Measurements from ENCODE around the gene UGT1A9.

Gene UGT1A9

DNA sequence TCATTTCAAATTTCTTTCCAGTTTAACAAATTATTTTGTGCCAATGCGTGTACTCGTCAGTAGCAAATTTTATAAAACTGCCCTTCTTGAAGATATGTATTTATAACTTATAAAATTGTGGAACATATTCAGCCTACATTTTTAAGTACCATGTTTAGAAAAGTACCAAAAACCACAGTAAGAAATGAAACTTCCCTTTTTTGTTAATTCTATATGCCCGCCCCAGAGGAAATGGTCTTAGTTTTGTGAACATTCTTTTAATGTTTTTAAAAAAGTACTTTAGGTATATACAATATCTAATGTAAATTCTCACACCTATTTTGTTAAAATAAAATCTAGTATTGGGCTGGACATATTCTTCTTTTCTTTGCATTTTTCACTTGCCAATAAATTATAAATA lies 1.2 kb downstream of the UGT1A9 start:
- H3K18ac ChIP-seq (ENCODE audit: low read length): no peak overlapping the region
- no peaks in the 10 kb centered on the region for H3K9me3 ChIP-seq (ENCODE audit: insufficient read depth, low read depth, low read length)
- H3K9ac ChIP-seq (ENCODE audit: low read length): no peak overlapping the region
- no peaks in the 10 kb centered on the region for H3K4me1 ChIP-seq (ENCODE audit: control insufficient read depth in 1 of 2, insufficient read depth in 2 of 2, low read length in 2 of 2)
- no peaks in the 10 kb centered on the region for H3K36me3 ChIP-seq (ENCODE audit: control insufficient read depth in 1 of 2, insufficient read depth in 2 of 2, low read length in 2 of 2)
- H3K23ac ChIP-seq (ENCODE audit: low read length): no peak overlapping the region
- no CpG with 5 or more reads among the region's 3 CpGs for WGBS (ENCODE audit: extremely low coverage, insufficient coverage, insufficient read length)
- DNase-seq: no peak
- H2BK5ac ChIP-seq (ENCODE audit: low read depth, low read length, poor library complexity): no peak overlapping the region
- no peak overlapping the region for H3K4ac ChIP-seq (ENCODE audit: low read depth, low read length)
- H2BK12ac ChIP-seq (ENCODE audit: low read length): no peak overlapping the region
- H3K79me2 ChIP-seq (ENCODE audit: control insufficient read depth, insufficient read depth, low read length, poor library complexity): no peaks in the 10 kb centered on the region
- H2BK120ac ChIP-seq (ENCODE audit: insufficient read depth, low read length, poor library complexity): no peak overlapping the region
- H4K12ac ChIP-seq (ENCODE audit: low read depth, low read length): no peak overlapping the region
- H4K8ac ChIP-seq (ENCODE audit: low read depth, low read length): no peak overlapping the region
- H2AFZ ChIP-seq (ENCODE audit: insufficient read depth, low read length, poor library complexity): no peak overlapping the region
- H2AK5ac ChIP-seq (ENCODE audit: low read length): no peak overlapping the region
- H3K4me3 ChIP-seq (ENCODE audit: low read depth, low read length): no peak overlapping the region
- H4K91ac ChIP-seq (ENCODE audit: low read depth, low read length): no peak overlapping the region
- H3K14ac ChIP-seq (ENCODE audit: low read length): no peak overlapping the region
- H3K4me2 ChIP-seq (ENCODE audit: low read length): no peak overlapping the region
- H3K27ac ChIP-seq (ENCODE audit: low read depth, low read length): no peak overlapping the region
- H3K27me3 ChIP-seq (ENCODE audit: insufficient read depth, low read length): no peaks in the 10 kb centered on the region
- no peaks in the 10 kb centered on the region for H3K79me1 ChIP-seq (ENCODE audit: low read length)

DNA sequence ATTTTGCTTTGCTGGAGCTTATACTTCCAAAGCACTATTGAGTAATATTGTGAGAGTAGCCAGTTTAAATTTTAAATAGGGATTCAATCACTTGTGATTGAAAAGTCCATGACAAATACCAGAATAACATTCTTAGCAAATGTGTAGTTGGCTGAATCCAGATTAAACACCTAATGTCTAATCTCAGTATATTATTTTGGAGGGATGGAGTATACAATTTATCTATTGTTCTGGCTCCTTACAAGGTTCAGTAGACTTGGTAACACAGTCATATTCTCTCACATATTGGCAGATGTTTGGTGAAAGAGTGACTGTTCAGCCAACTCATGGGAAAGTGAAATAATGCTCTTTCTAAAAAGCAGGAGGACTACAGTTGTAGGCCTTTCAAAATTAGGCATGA lies 2.2 kb downstream of the UGT1A9 start:
- Histone ChIP-seq H3K14ac (ENCODE audit: low read length) (no peak overlapping the region), H2BK120ac (ENCODE audit: insufficient read depth, low read length, poor library complexity) (no peak overlapping the region), H3K4me1 (ENCODE audit: control insufficient read depth in 1 of 2, insufficient read depth in 2 of 2, low read length in 2 of 2) (no peaks in the 10 kb centered on the region), H3K18ac (ENCODE audit: low read length) (no peak overlapping the region), H3K79me2 (ENCODE audit: control insufficient read depth, insufficient read depth, low read length, poor library complexity) (no peaks in the 10 kb centered on the region), H2BK12ac (ENCODE audit: low read length) (no peak overlapping the region), H3K9ac (ENCODE audit: low read length) (no peak overlapping the region), H3K27ac (ENCODE audit: low read depth, low read length) (no peak overlapping the region), H3K4me3 (ENCODE audit: low read depth, low read length) (no peak overlapping the region), H3K27me3 (ENCODE audit: insufficient read depth, low read length) (no peaks in the 10 kb centered on the region), H4K91ac (ENCODE audit: low read depth, low read length) (no peak overlapping the region), H3K23ac (ENCODE audit: low read length) (no peak overlapping the region), H3K36me3 (ENCODE audit: control insufficient read depth in 1 of 2, insufficient read depth in 2 of 2, low read length in 2 of 2) (no peaks in the 10 kb centered on the region), H3K4ac (ENCODE audit: low read depth, low read length) (no peak overlapping the region), H2BK5ac (ENCODE audit: low read depth, low read length, poor library complexity) (no peak overlapping the region), H2AFZ (ENCODE audit: insufficient read depth, low read length, poor library complexity) (no peak overlapping the region), H3K4me2 (ENCODE audit: low read length) (no peak overlapping the region), H3K9me3 (ENCODE audit: insufficient read depth, low read depth, low read length) (no peaks in the 10 kb centered on the region), H3K79me1 (ENCODE audit: low read length) (no peaks in the 10 kb centered on the region), H4K12ac (ENCODE audit: low read depth, low read length) (no peak overlapping the region), H4K8ac (ENCODE audit: low read depth, low read length) (no peak overlapping the region), H2AK5ac (ENCODE audit: low read length) (no peak overlapping the region)
- DNase-seq: no peak

DNA sequence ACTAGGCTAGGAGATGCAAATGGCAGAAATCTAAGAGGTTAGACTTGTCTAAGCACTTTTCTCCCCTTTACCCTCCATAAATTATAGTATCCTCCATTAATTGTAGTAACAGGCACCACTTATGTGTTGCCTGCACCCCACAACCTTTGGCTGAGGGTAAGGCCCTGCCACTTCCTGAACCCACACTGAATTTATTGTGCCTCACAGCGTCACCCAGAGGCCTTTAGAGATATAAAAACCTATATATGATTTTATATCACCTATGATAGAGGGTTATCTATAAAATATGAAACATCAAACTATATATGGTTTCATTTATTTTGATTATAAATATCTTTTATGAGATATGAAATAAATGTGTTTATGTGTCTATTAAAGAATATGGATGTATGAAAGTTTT lies 2.6 kb downstream of the UGT1A9 start:
- H4K12ac ChIP-seq (ENCODE audit: low read depth, low read length): no peak overlapping the region
- H3K18ac ChIP-seq (ENCODE audit: low read length): no peak overlapping the region
- no peaks in the 10 kb centered on the region for H3K79me1 ChIP-seq (ENCODE audit: low read length)
- DNase-seq: no peak
- H2BK120ac ChIP-seq (ENCODE audit: insufficient read depth, low read length, poor library complexity): no peak overlapping the region
- H4K91ac ChIP-seq (ENCODE audit: low read depth, low read length): no peak overlapping the region
- no peak overlapping the region for H4K8ac ChIP-seq (ENCODE audit: low read depth, low read length)
- no CpG with 5 or more reads among the region's 1 CpG for WGBS (ENCODE audit: extremely low coverage, insufficient coverage, insufficient read length)
- no peaks in the 10 kb centered on the region for H3K27me3 ChIP-seq (ENCODE audit: insufficient read depth, low read length)
- H2BK12ac ChIP-seq (ENCODE audit: low read length): no peak overlapping the region
- no peak overlapping the region for H2BK5ac ChIP-seq (ENCODE audit: low read depth, low read length, poor library complexity)
- no peaks in the 10 kb centered on the region for H3K9me3 ChIP-seq (ENCODE audit: insufficient read depth, low read depth, low read length)
- H3K27ac ChIP-seq (ENCODE audit: low read depth, low read length): no peak overlapping the region
- H3K36me3 ChIP-seq (ENCODE audit: control insufficient read depth in 1 of 2, insufficient read depth in 2 of 2, low read length in 2 of 2): no peaks in the 10 kb centered on the region
- no peaks in the 10 kb centered on the region for H3K79me2 ChIP-seq (ENCODE audit: control insufficient read depth, insufficient read depth, low read length, poor library complexity)
- H3K4me1 ChIP-seq (ENCODE audit: control insufficient read depth in 1 of 2, insufficient read depth in 2 of 2, low read length in 2 of 2): no peaks in the 10 kb centered on the region
- no peak overlapping the region for H3K4me3 ChIP-seq (ENCODE audit: low read depth, low read length)
- no peak overlapping the region for H3K4ac ChIP-seq (ENCODE audit: low read depth, low read length)
- no peak overlapping the region for H3K14ac ChIP-seq (ENCODE audit: low read length)
- H2AK5ac ChIP-seq (ENCODE audit: low read length): no peak overlapping the region
- no peak overlapping the region for H3K9ac ChIP-seq (ENCODE audit: low read length)
- H3K4me2 ChIP-seq (ENCODE audit: low read length): no peak overlapping the region
- H3K23ac ChIP-seq (ENCODE audit: low read length): no peak overlapping the region
- no peak overlapping the region for H2AFZ ChIP-seq (ENCODE audit: insufficient read depth, low read length, poor library complexity)

DNA sequence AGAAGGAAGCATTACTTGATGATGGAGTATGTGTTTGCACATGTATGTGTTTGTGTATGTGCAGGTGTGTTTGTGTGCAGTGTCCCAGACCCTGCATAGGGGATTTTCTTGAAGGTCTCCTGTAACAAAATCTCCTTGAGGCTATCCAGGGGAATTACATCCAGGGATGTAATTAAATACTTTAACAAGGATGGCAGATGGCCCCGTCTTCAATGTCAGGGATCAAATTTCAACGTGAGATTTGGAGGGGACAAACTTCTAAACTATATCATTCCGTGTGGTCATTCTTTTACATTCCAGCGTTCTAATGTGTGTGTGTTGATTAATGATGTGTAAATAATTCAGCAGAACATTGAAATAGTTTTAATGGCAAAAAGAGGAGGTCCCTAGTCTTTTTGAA lies 3.3 kb downstream of the UGT1A9 start:
- no peaks in the 10 kb centered on the region for H3K79me1 ChIP-seq (ENCODE audit: low read length)
- H2BK12ac ChIP-seq (ENCODE audit: low read length): no peak overlapping the region
- no peak overlapping the region for H2AFZ ChIP-seq (ENCODE audit: insufficient read depth, low read length, poor library complexity)
- no peaks in the 10 kb centered on the region for H3K9me3 ChIP-seq (ENCODE audit: insufficient read depth, low read depth, low read length)
- H3K14ac ChIP-seq (ENCODE audit: low read length): no peak overlapping the region
- H3K9ac ChIP-seq (ENCODE audit: low read length): no peak overlapping the region
- no peak overlapping the region for H4K91ac ChIP-seq (ENCODE audit: low read depth, low read length)
- no peak overlapping the region for H3K4me2 ChIP-seq (ENCODE audit: low read length)
- H4K12ac ChIP-seq (ENCODE audit: low read depth, low read length): no peak overlapping the region
- no CpG with 5 or more reads among the region's 4 CpGs for WGBS (ENCODE audit: extremely low coverage, insufficient coverage, insufficient read length)
- no peak overlapping the region for H3K23ac ChIP-seq (ENCODE audit: low read length)
- H3K4ac ChIP-seq (ENCODE audit: low read depth, low read length): no peak overlapping the region
- H3K79me2 ChIP-seq (ENCODE audit: control insufficient read depth, insufficient read depth, low read length, poor library complexity): no peaks in the 10 kb centered on the region
- H3K4me3 ChIP-seq (ENCODE audit: low read depth, low read length): no peak overlapping the region
- no peak overlapping the region for H2BK5ac ChIP-seq (ENCODE audit: low read depth, low read length, poor library complexity)
- no peaks in the 10 kb centered on the region for H3K27me3 ChIP-seq (ENCODE audit: insufficient read depth, low read length)
- no peak overlapping the region for H3K27ac ChIP-seq (ENCODE audit: low read depth, low read length)
- H2BK120ac ChIP-seq (ENCODE audit: insufficient read depth, low read length, poor library complexity): no peak overlapping the region
- no peak for DNase-seq
- no peak overlapping the region for H3K18ac ChIP-seq (ENCODE audit: low read length)
- no peaks in the 10 kb centered on the region for H3K36me3 ChIP-seq (ENCODE audit: control insufficient read depth in 1 of 2, insufficient read depth in 2 of 2, low read length in 2 of 2)
- H4K8ac ChIP-seq (ENCODE audit: low read depth, low read length): no peak overlapping the region
- no peaks in the 10 kb centered on the region for H3K4me1 ChIP-seq (ENCODE audit: control insufficient read depth in 1 of 2, insufficient read depth in 2 of 2, low read length in 2 of 2)
- no peak overlapping the region for H2AK5ac ChIP-seq (ENCODE audit: low read length)

DNA sequence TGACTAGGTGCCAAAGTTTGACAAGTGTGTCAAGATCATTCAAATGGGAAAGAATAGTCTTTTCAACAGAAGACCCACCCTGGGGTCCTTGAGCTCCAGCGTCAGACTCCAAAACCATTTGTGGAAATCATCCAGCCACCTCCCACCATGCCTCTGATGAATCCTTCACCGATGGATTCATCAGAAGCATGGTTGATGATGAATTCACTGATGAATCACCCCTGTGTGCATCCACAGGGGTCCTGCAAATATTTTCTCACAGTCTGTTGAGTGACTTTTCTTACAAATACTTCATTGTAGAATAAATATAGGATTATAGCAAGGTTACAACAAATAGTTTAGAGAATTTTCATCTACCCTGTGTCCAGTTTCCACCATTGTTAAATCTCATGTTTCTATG lies 4.3 kb downstream of the UGT1A9 start:
- Histone ChIP-seq H3K23ac (ENCODE audit: low read length) (no peak overlapping the region), H2AK5ac (ENCODE audit: low read length) (no peak overlapping the region), H4K12ac (ENCODE audit: low read depth, low read length) (no peak overlapping the region), H3K27ac (ENCODE audit: low read depth, low read length) (no peak overlapping the region), H3K14ac (ENCODE audit: low read length) (no peak overlapping the region), H2BK12ac (ENCODE audit: low read length) (no peak overlapping the region), H3K4me3 (ENCODE audit: low read depth, low read length) (no peak overlapping the region), H3K4me2 (ENCODE audit: low read length) (no peak overlapping the region), H3K79me2 (ENCODE audit: control insufficient read depth, insufficient read depth, low read length, poor library complexity) (no peaks in the 10 kb centered on the region), H3K9me3 (ENCODE audit: insufficient read depth, low read depth, low read length) (no peaks in the 10 kb centered on the region), H4K8ac (ENCODE audit: low read depth, low read length) (no peak overlapping the region), H3K18ac (ENCODE audit: low read length) (no peak overlapping the region), H3K4ac (ENCODE audit: low read depth, low read length) (no peak overlapping the region), H2AFZ (ENCODE audit: insufficient read depth, low read length, poor library complexity) (no peak overlapping the region), H3K36me3 (ENCODE audit: control insufficient read depth in 1 of 2, insufficient read depth in 2 of 2, low read length in 2 of 2) (no peaks in the 10 kb centered on the region), H2BK5ac (ENCODE audit: low read depth, low read length, poor library complexity) (no peak overlapping the region), H3K79me1 (ENCODE audit: low read length) (no peaks in the 10 kb centered on the region), H3K4me1 (ENCODE audit: control insufficient read depth in 1 of 2, insufficient read depth in 2 of 2, low read length in 2 of 2) (no peaks in the 10 kb centered on the region), H4K91ac (ENCODE audit: low read depth, low read length) (no peak overlapping the region), H2BK120ac (ENCODE audit: insufficient read depth, low read length, poor library complexity) (no peak overlapping the region), H3K27me3 (ENCODE audit: insufficient read depth, low read length) (no peaks in the 10 kb centered on the region), H3K9ac (ENCODE audit: low read length) (no peak overlapping the region)
- DNase-seq: no peak
- WGBS (ENCODE audit: extremely low coverage, insufficient coverage, insufficient read length): no CpG with 5 or more reads among the region's 2 CpGs
